ENCODE measurements around the gene SLC6A15.

GRCh38 chr12:84904051-84904450 is 8.5 kb downstream of the SLC6A15 start:
- TF ChIP-seq SIRT6 (IDR thresholded peaks at IDR 0.05; ENCODE audit: low read depth, low read length) = no peak
- TF ChIP-seq SAFB (IDR thresholded peaks at IDR 0.05; ENCODE audit: borderline replicate concordance, low read depth, low read length) = no peak
- no peak for TF ChIP-seq E2F5 (CRISPR knock-in tag; IDR thresholded peaks at IDR 0.05)
- TF ChIP-seq BRF2 (IDR thresholded peaks at IDR 0.05; ENCODE audit: borderline replicate concordance, insufficient read depth, insufficient read length) = no peak
- TF ChIP-seq CTCF (IDR thresholded peaks at IDR 0.05 in 2 of 3, conservative IDR thresholded peaks at IDR 0.05 in 1 of 3; ENCODE audit: insufficient read depth in 2 of 3, low read depth in 1 of 3, low read length in 3 of 3) = no peak
- no peak for TF ChIP-seq ZBTB33 (CRISPR knock-in tag; IDR thresholded peaks at IDR 0.05)
- TF ChIP-seq, protein P1, sequence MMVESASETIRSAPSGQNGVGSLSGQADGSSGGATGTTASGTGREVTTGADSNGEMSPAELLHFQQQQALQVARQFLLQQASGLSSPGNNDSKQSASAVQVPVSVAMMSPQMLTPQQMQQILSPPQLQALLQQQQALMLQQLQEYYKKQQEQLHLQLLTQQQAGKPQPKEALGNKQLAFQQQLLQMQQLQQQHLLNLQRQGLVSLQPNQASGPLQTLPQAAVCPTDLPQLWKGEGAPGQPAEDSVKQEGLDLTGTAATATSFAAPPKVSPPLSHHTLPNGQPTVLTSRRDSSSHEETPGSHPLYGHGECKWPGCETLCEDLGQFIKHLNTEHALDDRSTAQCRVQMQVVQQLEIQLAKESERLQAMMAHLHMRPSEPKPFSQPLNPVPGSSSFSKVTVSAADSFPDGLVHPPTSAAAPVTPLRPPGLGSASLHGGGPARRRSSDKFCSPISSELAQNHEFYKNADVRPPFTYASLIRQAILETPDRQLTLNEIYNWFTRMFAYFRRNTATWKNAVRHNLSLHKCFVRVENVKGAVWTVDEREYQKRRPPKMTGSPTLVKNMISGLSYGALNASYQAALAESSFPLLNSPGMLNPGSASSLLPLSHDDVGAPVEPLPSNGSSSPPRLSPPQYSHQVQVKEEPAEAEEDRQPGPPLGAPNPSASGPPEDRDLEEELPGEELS (CRISPR knock-in tag; IDR thresholded peaks at IDR 0.05; ENCODE audit: borderline replicate concordance) = no peak
- no peak for TF ChIP-seq MYC (IDR thresholded peaks at IDR 0.05; ENCODE audit: low read depth, low read length)
- no peak for TF ChIP-seq MYC (CRISPR knock-in tag; IDR thresholded peaks at IDR 0.05; ENCODE audit: borderline replicate concordance, low read depth)
- no peak for TF ChIP-seq POLR2A (conservative IDR thresholded peaks at IDR 0.05)
- TF ChIP-seq, protein P2, sequence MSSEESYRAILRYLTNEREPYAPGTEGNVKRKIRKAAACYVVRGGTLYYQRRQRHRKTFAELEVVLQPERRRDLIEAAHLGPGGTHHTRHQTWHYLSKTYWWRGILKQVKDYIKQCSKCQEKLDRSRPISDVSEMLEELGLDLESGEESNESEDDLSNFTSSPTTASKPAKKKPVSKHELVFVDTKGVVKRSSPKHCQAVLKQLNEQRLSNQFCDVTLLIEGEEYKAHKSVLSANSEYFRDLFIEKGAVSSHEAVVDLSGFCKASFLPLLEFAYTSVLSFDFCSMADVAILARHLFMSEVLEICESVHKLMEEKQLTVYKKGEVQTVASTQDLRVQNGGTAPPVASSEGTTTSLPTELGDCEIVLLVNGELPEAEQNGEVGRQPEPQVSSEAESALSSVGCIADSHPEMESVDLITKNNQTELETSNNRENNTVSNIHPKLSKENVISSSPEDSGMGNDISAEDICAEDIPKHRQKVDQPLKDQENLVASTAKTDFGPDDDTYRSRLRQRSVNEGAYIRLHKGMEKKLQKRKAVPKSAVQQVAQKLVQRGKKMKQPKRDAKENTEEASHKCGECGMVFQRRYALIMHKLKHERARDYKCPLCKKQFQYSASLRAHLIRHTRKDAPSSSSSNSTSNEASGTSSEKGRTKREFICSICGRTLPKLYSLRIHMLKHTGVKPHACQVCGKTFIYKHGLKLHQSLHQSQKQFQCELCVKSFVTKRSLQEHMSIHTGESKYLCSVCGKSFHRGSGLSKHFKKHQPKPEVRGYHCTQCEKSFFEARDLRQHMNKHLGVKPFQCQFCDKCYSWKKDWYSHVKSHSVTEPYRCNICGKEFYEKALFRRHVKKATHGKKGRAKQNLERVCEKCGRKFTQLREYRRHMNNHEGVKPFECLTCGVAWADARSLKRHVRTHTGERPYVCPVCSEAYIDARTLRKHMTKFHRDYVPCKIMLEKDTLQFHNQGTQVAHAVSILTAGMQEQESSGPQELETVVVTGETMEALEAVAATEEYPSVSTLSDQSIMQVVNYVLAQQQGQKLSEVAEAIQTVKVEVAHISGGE (CRISPR knock-in tag; IDR thresholded peaks at IDR 0.05) = no peak

Data from K562 (cell line).